HCT116 (cell line): ENCODE data around the gene PCCA.

Source experiments
- CEBPB ChIP-seq: IDR thresholded peaks from 2 replicates; pipeline ENCODE4 v1.6.1; 2012; ENCODE audit warnings: low read depth
- CTCF ChIP-seq, 3 experiments: fragments of 200-600 bp in 1 of 3; sonication (generic) in 1 of 3; IDR thresholded peaks in 2 of 3; conservative IDR thresholded peaks in 1 of 3; 2 replicates each; pipeline ENCODE4 v1.5.1; 2012 to 2017; ENCODE audit warnings: low read depth in 2 of 3, low read length in 2 of 3, antibody characterized with exemption in 1 of 3, borderline replicate concordance in 1 of 3, control low read depth in 1 of 3, mild to moderate bottlenecking in 1 of 3, mixed read lengths in 1 of 3, mixed run types in 1 of 3, moderate library complexity in 1 of 3; ENCODE audit not compliant: insufficient read depth in 1 of 3
- EGR1 ChIP-seq: IDR thresholded peaks from 2 replicates; pipeline ENCODE4 v1.6.1; 2012; ENCODE audit warnings: low read depth
- EZH2 ChIP-seq: fragments of 200-600 bp; sonication (generic); IDR thresholded peaks from 2 replicates; pipeline ENCODE4 v1.6.1; 2017; ENCODE audit warnings: antibody characterized with exemption, mixed run types
- EZH2phosphoT487 ChIP-seq: fragments of 200-600 bp; IDR thresholded peaks from 2 replicates; pipeline ENCODE4 v1.6.1; 2018; ENCODE audit warnings: antibody characterized with exemption, borderline replicate concordance
- FOSL1 ChIP-seq: IDR thresholded peaks from 2 replicates; pipeline ENCODE4 v1.6.1; 2012; ENCODE audit warnings: low read depth
- JUND ChIP-seq: IDR thresholded peaks from 2 replicates; pipeline ENCODE4 v1.6.1; 2012
- POLR2A ChIP-seq: IDR thresholded peaks from 2 replicates; pipeline ENCODE4 v1.7.0; 2011; ENCODE audit warnings: borderline replicate concordance; ENCODE audit not compliant: insufficient read depth, insufficient read length; ENCODE audit errors: extremely low read depth
- POLR2AphosphoS5 ChIP-seq: IDR thresholded peaks from 2 replicates; pipeline ENCODE4 v1.6.1; 2011; ENCODE audit warnings: mild to moderate bottlenecking, low read depth, low read length, moderate library complexity
- RAD21 ChIP-seq: IDR thresholded peaks from 2 replicates; pipeline ENCODE4 v1.6.1; 2012; ENCODE audit warnings: low read depth, mild to moderate bottlenecking
- ZFX ChIP-seq: fragments of 450-650 bp; IDR thresholded peaks from 2 replicates; pipeline ENCODE4 v1.6.1; 2017
- TF ChIP-seq, protein P1 (sequence below): IDR thresholded peaks from 2 replicates; pipeline ENCODE4 v1.6.1; 2012; ENCODE audit warnings: low read depth
- TF ChIP-seq, protein P2 (sequence below): IDR thresholded peaks from 2 replicates; pipeline ENCODE4 v1.6.1; 2011; ENCODE audit warnings: mild to moderate bottlenecking, low read length, moderate library complexity; ENCODE audit not compliant: insufficient replicate concordance; ENCODE audit errors: extremely low read depth
- TF ChIP-seq, protein P3 (sequence below): IDR thresholded peaks from 2 replicates; pipeline ENCODE4 v1.6.1; 2012

DNA sequence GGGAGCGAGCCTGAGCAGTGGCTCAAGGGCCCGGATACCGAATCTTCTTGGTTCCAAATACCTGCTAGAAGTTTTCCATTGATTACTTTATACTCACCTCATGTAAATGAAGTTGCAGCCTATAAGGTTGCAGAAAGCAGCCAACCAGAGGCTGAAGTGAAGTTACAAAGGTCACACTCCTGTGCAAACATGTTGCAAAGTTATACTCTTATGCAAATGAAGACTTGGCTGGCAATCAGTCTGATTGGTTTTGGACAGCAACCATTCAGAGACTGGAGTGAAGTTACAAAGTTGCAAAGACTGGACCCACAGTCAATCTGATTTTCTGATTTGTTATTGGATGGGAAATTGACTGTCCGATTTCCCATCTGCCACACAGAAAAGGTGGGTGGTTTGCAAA, 347.2 kb downstream of the PCCA start:
- TF ChIP-seq CTCF (IDR thresholded peaks at IDR 0.05 in 2 of 3, conservative IDR thresholded peaks at IDR 0.05 in 1 of 3; ENCODE audit: borderline replicate concordance in 1 of 3, insufficient read depth in 1 of 3, low read depth in 2 of 3, low read length in 2 of 3) (no peak), EZH2 (no peak), POLR2A (no peak), FOSL1 (no peak), POLR2AphosphoS5 (no peak), CEBPB (no peak), ZFX (no peak), RAD21 (no peak), JUND (no peak), EGR1 (no peak), EZH2phosphoT487 (no peak)
- TF ChIP-seq, protein P1, sequence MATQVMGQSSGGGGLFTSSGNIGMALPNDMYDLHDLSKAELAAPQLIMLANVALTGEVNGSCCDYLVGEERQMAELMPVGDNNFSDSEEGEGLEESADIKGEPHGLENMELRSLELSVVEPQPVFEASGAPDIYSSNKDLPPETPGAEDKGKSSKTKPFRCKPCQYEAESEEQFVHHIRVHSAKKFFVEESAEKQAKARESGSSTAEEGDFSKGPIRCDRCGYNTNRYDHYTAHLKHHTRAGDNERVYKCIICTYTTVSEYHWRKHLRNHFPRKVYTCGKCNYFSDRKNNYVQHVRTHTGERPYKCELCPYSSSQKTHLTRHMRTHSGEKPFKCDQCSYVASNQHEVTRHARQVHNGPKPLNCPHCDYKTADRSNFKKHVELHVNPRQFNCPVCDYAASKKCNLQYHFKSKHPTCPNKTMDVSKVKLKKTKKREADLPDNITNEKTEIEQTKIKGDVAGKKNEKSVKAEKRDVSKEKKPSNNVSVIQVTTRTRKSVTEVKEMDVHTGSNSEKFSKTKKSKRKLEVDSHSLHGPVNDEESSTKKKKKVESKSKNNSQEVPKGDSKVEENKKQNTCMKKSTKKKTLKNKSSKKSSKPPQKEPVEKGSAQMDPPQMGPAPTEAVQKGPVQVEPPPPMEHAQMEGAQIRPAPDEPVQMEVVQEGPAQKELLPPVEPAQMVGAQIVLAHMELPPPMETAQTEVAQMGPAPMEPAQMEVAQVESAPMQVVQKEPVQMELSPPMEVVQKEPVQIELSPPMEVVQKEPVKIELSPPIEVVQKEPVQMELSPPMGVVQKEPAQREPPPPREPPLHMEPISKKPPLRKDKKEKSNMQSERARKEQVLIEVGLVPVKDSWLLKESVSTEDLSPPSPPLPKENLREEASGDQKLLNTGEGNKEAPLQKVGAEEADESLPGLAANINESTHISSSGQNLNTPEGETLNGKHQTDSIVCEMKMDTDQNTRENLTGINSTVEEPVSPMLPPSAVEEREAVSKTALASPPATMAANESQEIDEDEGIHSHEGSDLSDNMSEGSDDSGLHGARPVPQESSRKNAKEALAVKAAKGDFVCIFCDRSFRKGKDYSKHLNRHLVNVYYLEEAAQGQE, result no peak
- TF ChIP-seq, protein P2, sequence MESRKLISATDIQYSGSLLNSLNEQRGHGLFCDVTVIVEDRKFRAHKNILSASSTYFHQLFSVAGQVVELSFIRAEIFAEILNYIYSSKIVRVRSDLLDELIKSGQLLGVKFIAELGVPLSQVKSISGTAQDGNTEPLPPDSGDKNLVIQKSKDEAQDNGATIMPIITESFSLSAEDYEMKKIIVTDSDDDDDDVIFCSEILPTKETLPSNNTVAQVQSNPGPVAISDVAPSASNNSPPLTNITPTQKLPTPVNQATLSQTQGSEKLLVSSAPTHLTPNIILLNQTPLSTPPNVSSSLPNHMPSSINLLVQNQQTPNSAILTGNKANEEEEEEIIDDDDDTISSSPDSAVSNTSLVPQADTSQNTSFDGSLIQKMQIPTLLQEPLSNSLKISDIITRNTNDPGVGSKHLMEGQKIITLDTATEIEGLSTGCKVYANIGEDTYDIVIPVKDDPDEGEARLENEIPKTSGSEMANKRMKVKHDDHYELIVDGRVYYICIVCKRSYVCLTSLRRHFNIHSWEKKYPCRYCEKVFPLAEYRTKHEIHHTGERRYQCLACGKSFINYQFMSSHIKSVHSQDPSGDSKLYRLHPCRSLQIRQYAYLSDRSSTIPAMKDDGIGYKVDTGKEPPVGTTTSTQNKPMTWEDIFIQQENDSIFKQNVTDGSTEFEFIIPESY, result no peak
- TF ChIP-seq, protein P3, sequence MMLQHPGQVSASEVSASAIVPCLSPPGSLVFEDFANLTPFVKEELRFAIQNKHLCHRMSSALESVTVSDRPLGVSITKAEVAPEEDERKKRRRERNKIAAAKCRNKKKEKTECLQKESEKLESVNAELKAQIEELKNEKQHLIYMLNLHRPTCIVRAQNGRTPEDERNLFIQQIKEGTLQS, result no peak
